Activated CD8-positive, alpha-beta memory T cell treated with anti-CD3 and anti-CD28 coated beads, Interleukin-2, amount 10 ng/mL, durations not matched to agents 7 days and 5 days (primary cell): ENCODE results near the gene B2M. TPM values are rescaled to one million over a fixed set of nuclear protein-coding genes. Genes with fewer than 3 reads are reported as not detected.
"Not testable (repeated sequence)": the region's sequence is repeated elsewhere in the genome, so short reads cannot be mapped to it uniquely, and the experiment has no call there.

Experiments
- ATAC-seq: fragments of 150-1000 bp; cut with Tn5 transposase; one replicate; pipeline ENCODE4 v1.10.0; 2021; ENCODE audit warnings: moderate library complexity
- CTCF ChIA-PET: fragments of 350-600 bp; sonication (Branson Sonifier 250); formaldehyde crosslinking; loops from one replicate; lab custom pipeline; 2021; ENCODE audit warnings: antibody characterized with exemption; lab: Charles Lee
- DNase-seq: peaks from one replicate; pipeline ENCODE4 v3.0.0-alpha.2; 2020
- H3K27ac Mint-ChIP-seq: one replicate; pipeline ENCODE4 v1.8.0; 2021; ENCODE audit warnings: mild to moderate bottlenecking, mixed read lengths
- H3K27me3 Mint-ChIP-seq: one replicate; pipeline ENCODE4 v1.8.0; 2021; ENCODE audit warnings: mixed read lengths
- H3K36me3 Mint-ChIP-seq: one replicate; pipeline ENCODE4 v1.8.0; 2021; ENCODE audit warnings: mild to moderate bottlenecking, mixed read lengths
- H3K4me1 Mint-ChIP-seq: one replicate; pipeline ENCODE4 v1.8.0; 2021; ENCODE audit warnings: mixed read lengths
- H3K4me3 Mint-ChIP-seq: one replicate; pipeline ENCODE4 v1.8.0; 2021; ENCODE audit warnings: mild to moderate bottlenecking, moderate library complexity, mixed read lengths
- H3K9me3 Mint-ChIP-seq: one replicate; pipeline ENCODE4 v1.8.0; 2022; ENCODE audit warnings: low read depth, mixed read lengths
- total RNA-seq, 2 experiments: library from RNA; stranded (reverse); gene quantifications; one replicate each; pipeline ENCODE4 v1.2.3, GENCODE V29; 2021

B2M gene
- total RNA-seq, 2 experiments from 2014 or later = 6,920 to 7,161 TPM

- DNase-seq = peak; percentile 88
- peak overlapping the region; percentile 95 for H3K27ac Mint-ChIP-seq
- ATAC-seq = peak; percentile 65
- peaks cover 50% of the 10 kb centered on the region for H3K36me3 Mint-ChIP-seq
- no peaks in the 10 kb centered on the region for H3K9me3 Mint-ChIP-seq
- H3K4me1 Mint-ChIP-seq = peaks cover 87% of the 10 kb centered on the region
- H3K4me3 Mint-ChIP-seq = peak overlapping the region; percentile 18
- no peaks in the 10 kb centered on the region for H3K27me3 Mint-ChIP-seq
- CTCF ChIA-PET = interaction anchor here (1.1 to 6.8 kb wide), 7 partner anchors 8 to 135 kb away, joined by 3 to 75 read pairs (median 6); partner anchors contain the start of genes SPG11 and TRIM69
Measured at GRCh38 chr15:44719293-44719999, 8.1 kb downstream of the B2M start.

GRCh38 chr15:44720000-44720435 lies 8.7 kb downstream of the B2M start:
- not testable (repeated sequence) for H3K4me3 Mint-ChIP-seq, H3K27me3 Mint-ChIP-seq, H3K9me3 Mint-ChIP-seq, ATAC-seq
- CTCF ChIA-PET = interaction anchor here (0.8 to 6.8 kb wide), 5 partner anchors 8 to 135 kb away, joined by 4 to 75 read pairs (median 4); partner anchors contain the start of genes SPG11 and TRIM69
- DNase-seq = peak; percentile 76
- H3K36me3 Mint-ChIP-seq = peaks cover 45% of the 10 kb centered on the region
- H3K27ac Mint-ChIP-seq = peak overlapping the region; percentile 95
- peaks cover 89% of the 10 kb centered on the region for H3K4me1 Mint-ChIP-seq

- Mint-ChIP-seq H3K4me1 (peaks cover 88% of the 10 kb centered on the region), H3K27ac (peak overlapping the region; percentile 95), H3K36me3 (peaks cover 41% of the 10 kb centered on the region), H3K27me3 (no peaks in the 10 kb centered on the region), H3K4me3 (no peak overlapping the region), H3K9me3 (no peaks in the 10 kb centered on the region)
- ATAC-seq (no peak), DNase-seq (peak; percentile 57)
- CTCF ChIA-PET = interaction anchor here (0.8 to 6.8 kb wide), 3 partner anchors 17 to 128 kb away, joined by 4 to 75 read pairs (median 61); partner anchors contain the start of genes SPG11 and TRIM69
Measured at GRCh38 chr15:44720460-44721176, 9.3 kb downstream of the B2M start.

- peak overlapping the region; percentile 95 for H3K27ac Mint-ChIP-seq
Measured at GRCh38 chr15:44722011-44722410, 10.7 kb downstream of the B2M start.

GRCh38 chr15:44726136-44726535 lies 14.8 kb downstream of the B2M start:
- H3K4me1 Mint-ChIP-seq = peaks cover 65% of the 10 kb centered on the region
- H3K27me3 Mint-ChIP-seq = no peaks in the 10 kb centered on the region

More at GRCh38 chr15:44722011-44722410, 10.7 kb downstream of the B2M start:
- ATAC-seq = no peak
- H3K9me3 Mint-ChIP-seq = no peaks in the 10 kb centered on the region
- peaks cover 28% of the 10 kb centered on the region for H3K36me3 Mint-ChIP-seq
- DNase-seq = no peak
- no peaks in the 10 kb centered on the region for H3K27me3 Mint-ChIP-seq
- CTCF ChIA-PET = interaction anchor here (0.6 to 6.8 kb wide), 5 partner anchors 9 to 142 kb away, joined by 3 to 75 read pairs (median 4); partner anchors contain the start of genes SPG11 and TRIM69
- H3K4me3 Mint-ChIP-seq = no peak overlapping the region
- H3K4me1 Mint-ChIP-seq = peaks cover 86% of the 10 kb centered on the region

GRCh38 chr15:44726568-44727484 lies 15.5 kb downstream of the B2M start:
- peak overlapping the region; percentile 94 for H3K4me3 Mint-ChIP-seq
- CTCF ChIA-PET = interaction anchor here (0.6 to 8.6 kb wide), 6 partner anchors 8 to 62 kb away, joined by 3 to 138 read pairs (median 30); partner anchors contain the start of genes B2M, PATL2, SPG11 and TRIM69
- ATAC-seq = peak; percentile 62
- no peaks in the 10 kb centered on the region for H3K27me3 Mint-ChIP-seq
- peak overlapping the region; percentile 99 for H3K27ac Mint-ChIP-seq
- no peaks in the 10 kb centered on the region for H3K9me3 Mint-ChIP-seq
- peak; percentile 91 for DNase-seq
- peaks cover 16% of the 10 kb centered on the region for H3K36me3 Mint-ChIP-seq
- peaks cover 65% of the 10 kb centered on the region for H3K4me1 Mint-ChIP-seq

More at GRCh38 chr15:44726136-44726535, 14.8 kb downstream of the B2M start:
- CTCF ChIA-PET = interaction anchor here (1.0 to 8.6 kb wide), 4 partner anchors 10 to 61 kb away, joined by 4 to 138 read pairs (median 84); partner anchors contain the start of genes B2M, PATL2, SPG11 and TRIM69
- Mint-ChIP-seq H3K4me3 (peak overlapping the region; percentile 94), H3K27ac (peak overlapping the region; percentile 99), H3K9me3 (no peaks in the 10 kb centered on the region), H3K36me3 (peaks cover 9% of the 10 kb centered on the region)
- ATAC-seq (no peak), DNase-seq (no peak)

GRCh38 chr15:44727485-44728231 lies 16.3 kb downstream of the B2M start:
- Mint-ChIP-seq H3K27me3 (no peaks in the 10 kb centered on the region), H3K36me3 (peaks cover 24% of the 10 kb centered on the region), H3K27ac (peak overlapping the region; percentile 99), H3K4me3 (peak overlapping the region; percentile 94), H3K4me1 (peaks cover 69% of the 10 kb centered on the region), H3K9me3 (no peaks in the 10 kb centered on the region)
- CTCF ChIA-PET = interaction anchor here (0.6 to 8.6 kb wide), 5 partner anchors 8 to 63 kb away, joined by 3 to 138 read pairs (median 57); partner anchors contain the start of genes B2M, PATL2, SPG11 and TRIM69
- DNase-seq = no peak
- ATAC-seq = no peak

GRCh38 chr15:44728232-44728575 lies 16.9 kb downstream of the B2M start:
- H3K4me1 Mint-ChIP-seq = peaks cover 68% of the 10 kb centered on the region
- not testable (repeated sequence) for H3K9me3 Mint-ChIP-seq, ATAC-seq, DNase-seq, H3K27me3 Mint-ChIP-seq
- CTCF ChIA-PET = interaction anchor here (0.7 to 8.6 kb wide), 9 partner anchors 8 to 144 kb away, joined by 3 to 138 read pairs (median 4); partner anchors contain the start of genes B2M, PATL2, SPG11 and TRIM69
- H3K4me3 Mint-ChIP-seq = peak overlapping the region; percentile 94
- peak overlapping the region; percentile 99 for H3K27ac Mint-ChIP-seq
- peaks cover 26% of the 10 kb centered on the region for H3K36me3 Mint-ChIP-seq

- Mint-ChIP-seq H3K4me1 (peaks cover 67% of the 10 kb centered on the region), H3K9me3 (no peaks in the 10 kb centered on the region), H3K36me3 (peaks cover 29% of the 10 kb centered on the region), H3K27me3 (no peaks in the 10 kb centered on the region), H3K27ac (peak overlapping the region; percentile 99), H3K4me3 (peak overlapping the region; percentile 94)
- ATAC-seq = peak; percentile 80
- CTCF ChIA-PET = interaction anchor here (0.7 to 8.6 kb wide), 10 partner anchors 8 to 144 kb away, joined by 3 to 138 read pairs (median 3); partner anchors contain the start of genes B2M, PATL2, SPG11 and TRIM69
- DNase-seq = peak; percentile 98
Measured at GRCh38 chr15:44728576-44729407, 17.5 kb downstream of the B2M start.

- Mint-ChIP-seq H3K27ac (peak overlapping the region; percentile 99), H3K4me1 (peaks cover 65% of the 10 kb centered on the region), H3K27me3 (no peaks in the 10 kb centered on the region), H3K4me3 (peak overlapping the region; percentile 94), H3K36me3 (peaks cover 30% of the 10 kb centered on the region), H3K9me3 (no peaks in the 10 kb centered on the region)
- ATAC-seq (peak; percentile 7), DNase-seq (peak; percentile 74)
- CTCF ChIA-PET = interaction anchor here (0.7 to 8.6 kb wide), 9 partner anchors 7 to 69 kb away, joined by 3 to 138 read pairs (median 6); partner anchors contain the start of genes B2M, PATL2, SPG11 and TRIM69
Measured at GRCh38 chr15:44729408-44730127, 18.3 kb downstream of the B2M start.
